SK-N-SH (cell line): ENCODE measurements around the gene ANGPTL4. TPM values are rescaled to one million over a fixed set of nuclear protein-coding genes. Genes with fewer than 3 reads are reported as not detected.
A peak's percentile ranks its signal among the peaks of the same experiment; 100 is the strongest.
"Not testable (repeated sequence)": the region's sequence is repeated elsewhere in the genome, so short reads cannot be mapped to it uniquely, and the experiment has no call there.

Source experiments
- CTCF ChIA-PET: fragments of 300-600, 350-600 bp; formaldehyde crosslinking; extraction: SDS; loops from one replicate; lab custom pipeline; 2021; lab: Yijun Ruan, JAX
- POLR2A ChIA-PET: fragments of 350-600 bp; sonication (Branson Sonifier 250); formaldehyde crosslinking; extraction: SDS; loops from one replicate; lab custom pipeline; 2020; ENCODE audit warnings: antibody characterized with exemption, inconsistent platforms; lab: Yijun Ruan, JAX
- DNase-seq: peaks from one replicate; pipeline ENCODE4 v3.0.0; 2012
- H2AFZ ChIP-seq: fragments of 200-600 bp; sonication (generic); 2 replicates; pipeline ENCODE4 v1.8.1; 2016; ENCODE audit warnings: antibody characterized with exemption, mild to moderate bottlenecking, low read depth
- H3F3A ChIP-seq: fragments of 200-600 bp; sonication (generic); replicated peaks from 2 replicates; pipeline ENCODE3; 2016; ENCODE audit warnings: antibody characterized with exemption, mild to moderate bottlenecking; ENCODE audit not compliant: insufficient read depth
- H3K27ac ChIP-seq, 2 experiments: fragments of 200-500 bp in 1 of 2; fragments of 200-600 bp in 1 of 2; sonication (Bioruptor generic) in 1 of 2; sonication (generic), shearing (Covaris generic) in 1 of 2; 2 replicates each; pipeline versions ENCODE4 v1.5.1 to v1.6.1; 2014 to 2016; ENCODE audit warnings: low read depth in 2 of 2, inconsistent platforms in 1 of 2, low read length in 1 of 2, mild to moderate bottlenecking in 1 of 2, mixed read lengths in 1 of 2
- H3K27me3 ChIP-seq: fragments of 200-600 bp; sonication (generic), shearing (Covaris generic); 2 replicates; pipeline ENCODE4 v1.6.1; 2016; ENCODE audit warnings: mixed run types; ENCODE audit not compliant: insufficient read depth
- H3K36me3 ChIP-seq, 2 experiments: fragments of 200-500 bp in 1 of 2; fragments of 200-600 bp in 1 of 2; sonication (Bioruptor generic) in 1 of 2; sonication (generic) in 1 of 2; replicated peaks in 1 of 2; 2 replicates each; pipeline versions ENCODE3 to v1.5.1; 2014 to 2016; ENCODE audit warnings: low read length in 1 of 2, mild to moderate bottlenecking in 1 of 2; ENCODE audit not compliant: insufficient read depth in 2 of 2, control insufficient read depth in 1 of 2
- H3K4me1 ChIP-seq, 2 experiments: fragments of 200-500 bp in 1 of 2; fragments of 200-600 bp in 1 of 2; sonication (Bioruptor generic) in 1 of 2; sonication (generic), shearing (Covaris generic) in 1 of 2; 2 replicates each; pipeline versions ENCODE4 v1.5.1 to v1.6.1; 2014 to 2016; ENCODE audit warnings: low read depth in 1 of 2, low read length in 1 of 2, mixed run types in 1 of 2; ENCODE audit not compliant: insufficient read depth in 2 of 2, control insufficient read depth in 1 of 2
- H3K4me2 ChIP-seq: fragments of 200-600 bp; sonication (generic), shearing (Covaris generic); 2 replicates; pipeline ENCODE4 v1.6.1; 2017; ENCODE audit warnings: mixed run types
- H3K4me3 ChIP-seq, 2 experiments: fragments of 200-500 bp in 1 of 2; fragments of 200-600 bp in 1 of 2; sonication (Bioruptor generic) in 1 of 2; sonication (generic), shearing (Covaris generic) in 1 of 2; 2 replicates each; pipeline versions ENCODE4 v1.5.1 to v1.8.1; 2014 to 2016; ENCODE audit warnings: low read depth in 2 of 2, inconsistent platforms in 1 of 2, low read length in 1 of 2, mild to moderate bottlenecking in 1 of 2, mixed read lengths in 1 of 2, moderate library complexity in 1 of 2
- H3K79me2 ChIP-seq: fragments of 200-600 bp; sonication (generic); 2 replicates; pipeline ENCODE4 v1.8.1; 2017; ENCODE audit warnings: mild to moderate bottlenecking; ENCODE audit not compliant: insufficient read depth
- H3K9ac ChIP-seq: fragments of 200-600 bp; sonication (generic); 2 replicates; pipeline ENCODE4 v1.6.1; 2017; ENCODE audit warnings: mixed run types
- H3K9me2 ChIP-seq: fragments of 200-600 bp; sonication (generic); 2 replicates; pipeline ENCODE4 v1.6.1; 2017; ENCODE audit warnings: mixed run types
- H3K9me3 ChIP-seq: fragments of 200-600 bp; sonication (generic); 2 replicates; pipeline ENCODE4 v1.6.1; 2017; ENCODE audit warnings: mixed run types, mild to moderate bottlenecking, moderate library complexity
- H4K20me1 ChIP-seq: fragments of 200-600 bp; sonication (generic); 2 replicates; pipeline ENCODE4 v1.6.1; 2017; ENCODE audit warnings: mild to moderate bottlenecking, mixed run types; ENCODE audit not compliant: insufficient read depth
- CHD2 ChIP-seq: fragments of 150-350 bp; IDR thresholded peaks from 2 replicates; pipeline ENCODE4 v1.6.1; 2018; ENCODE audit warnings: low read length; ENCODE audit not compliant: partially characterized antibody
- CTCF ChIP-seq: fragments of 200-600 bp; sonication (generic); IDR thresholded peaks from 2 replicates; pipeline ENCODE4 v1.6.1; 2017; ENCODE audit warnings: antibody characterized with exemption, mild to moderate bottlenecking, moderate library complexity
- EP300 ChIP-seq, 2 experiments: IDR thresholded peaks; 2 replicates each; pipeline versions ENCODE4 v1.4.0 to v1.6.1; 2012; ENCODE audit warnings: borderline replicate concordance in 1 of 2, low read depth in 1 of 2, low read length in 1 of 2
- JUND ChIP-seq: IDR thresholded peaks from 2 replicates; pipeline ENCODE4 v1.4.0; 2012
- MAX ChIP-seq: IDR thresholded peaks from 2 replicates; pipeline ENCODE4 v1.4.0; 2012; ENCODE audit warnings: low read depth
- POLR2AphosphoS5 ChIP-seq: IDR thresholded peaks from 2 replicates; pipeline ENCODE4 v1.6.1; 2012; ENCODE audit warnings: low read depth, low read length
- SIN3A ChIP-seq: IDR thresholded peaks from 2 replicates; pipeline ENCODE4 v1.6.1; 2012; ENCODE audit warnings: low read depth, mild to moderate bottlenecking, low read length, moderate library complexity, borderline replicate concordance
- USF2 ChIP-seq: fragments of 150-350 bp; IDR thresholded peaks from 2 replicates; pipeline ENCODE4 v1.6.1; 2017; ENCODE audit warnings: antibody characterized with exemption, low read length, low read depth, borderline replicate concordance
- WGBS: methylation state at CpG from one replicate; pipeline ENCODE4 v1.1.6; 2017; ENCODE audit warnings: low lambda C conversion rate; 5-methylcytosine and 5-hydroxymethylcytosine counted together
- polyA plus RNA-seq, 3 experiments: library from polyadenylated mRNA; depleted of rRNA; stranded (reverse); fragments of >200 nt; gene quantifications; 2 replicates each; pipeline ENCODE4 v1.2.3, GENCODE V29; 2012

ANGPTL4 gene, protein sequence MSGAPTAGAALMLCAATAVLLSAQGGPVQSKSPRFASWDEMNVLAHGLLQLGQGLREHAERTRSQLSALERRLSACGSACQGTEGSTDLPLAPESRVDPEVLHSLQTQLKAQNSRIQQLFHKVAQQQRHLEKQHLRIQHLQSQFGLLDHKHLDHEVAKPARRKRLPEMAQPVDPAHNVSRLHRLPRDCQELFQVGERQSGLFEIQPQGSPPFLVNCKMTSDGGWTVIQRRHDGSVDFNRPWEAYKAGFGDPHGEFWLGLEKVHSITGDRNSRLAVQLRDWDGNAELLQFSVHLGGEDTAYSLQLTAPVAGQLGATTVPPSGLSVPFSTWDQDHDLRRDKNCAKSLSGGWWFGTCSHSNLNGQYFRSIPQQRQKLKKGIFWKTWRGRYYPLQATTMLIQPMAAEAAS
- 62.5 and 71.2 TPM in 2 replicates for polyA plus RNA-seq (2012; rRNA removed)
- 25.9 and 37.6 TPM in 2 replicates for polyA plus RNA-seq (2012; cell fraction: cytosol; rRNA removed)
- 181 and 394 TPM in 2 replicates for polyA plus RNA-seq (2012; cell fraction: nucleus; rRNA removed)

- WGBS = 2% methylated on average over 41 of the region's 81 CpGs
- H2AFZ ChIP-seq = peak within 1 kb of the TSS; percentile 75; the same call in 1 of the 2 replicates
- peak; percentile 86 for DNase-seq
- POLR2A ChIA-PET = interaction anchor here (1.3 to 1.9 kb wide), 2 partner anchors 12 to 43 kb away, joined by 4 read pairs; partner anchors contain the start of genes NDUFA7 and RPS28
- H3F3A ChIP-seq = peaks cover 21% of the 10 kb centered on the region
- no peaks in the 10 kb centered on the region for H3K27me3 ChIP-seq
- H3K9me2 ChIP-seq = no peaks in the 10 kb centered on the region
- peak within 1 kb of the TSS; percentile 69 for H3K9ac ChIP-seq
- peaks cover 0 to 2% of the 10 kb centered on the region in 2 experiments for H3K36me3 ChIP-seq
- peak within 1 kb of the TSS; percentile 48 to 79; a peak in 3 of 4 replicates for H3K27ac ChIP-seq
- H3K4me2 ChIP-seq = peak within 1 kb of the TSS; percentile 97
- H3K4me3 ChIP-seq = peak within 1 kb of the TSS; percentile 53 to 84
- peak; percentile 59; the same call in 1 of the 2 replicates for TF ChIP-seq MAX
- TF ChIP-seq EP300 (IDR thresholded peaks at IDR 0.05; ENCODE audit: borderline replicate concordance in 1 of 2, low read depth in 1 of 2, low read length in 1 of 2) = no peak
- no peak for TF ChIP-seq JUND
- TF ChIP-seq CHD2 = peak; percentile 41
- peak; percentile 47 for TF ChIP-seq CTCF
- no peak for TF ChIP-seq USF2
- no peak for TF ChIP-seq SIN3A
- TF ChIP-seq POLR2AphosphoS5 = peak; percentile 96
- TF ChIP-seq, all 33 proteins: peak for 4
- H3K9me3 ChIP-seq = no peaks in the 10 kb centered on the region
- CTCF ChIA-PET = interaction anchor here (0.6 to 5.0 kb wide), 9 partner anchors 10 to 1737 kb away, joined by 3 to 51 read pairs (median 6); no protein-coding TSS in a partner anchor
- no peaks in the 10 kb centered on the region for H4K20me1 ChIP-seq
- peaks cover 30 to 39% of the 10 kb centered on the region in 2 experiments; a peak in 3 of 4 replicates for H3K4me1 ChIP-seq
- H3K79me2 ChIP-seq = peaks cover 9% of the 10 kb centered on the region; the same call in 1 of the 2 replicates
These were observed at the start of gene ANGPTL4 for GRCh38 chr19:8363803-8364771. ANGPTL4 (plus strand) TSS chr19:8364155; CDS start chr19:8364322, 167 bp downstream.

DNA sequence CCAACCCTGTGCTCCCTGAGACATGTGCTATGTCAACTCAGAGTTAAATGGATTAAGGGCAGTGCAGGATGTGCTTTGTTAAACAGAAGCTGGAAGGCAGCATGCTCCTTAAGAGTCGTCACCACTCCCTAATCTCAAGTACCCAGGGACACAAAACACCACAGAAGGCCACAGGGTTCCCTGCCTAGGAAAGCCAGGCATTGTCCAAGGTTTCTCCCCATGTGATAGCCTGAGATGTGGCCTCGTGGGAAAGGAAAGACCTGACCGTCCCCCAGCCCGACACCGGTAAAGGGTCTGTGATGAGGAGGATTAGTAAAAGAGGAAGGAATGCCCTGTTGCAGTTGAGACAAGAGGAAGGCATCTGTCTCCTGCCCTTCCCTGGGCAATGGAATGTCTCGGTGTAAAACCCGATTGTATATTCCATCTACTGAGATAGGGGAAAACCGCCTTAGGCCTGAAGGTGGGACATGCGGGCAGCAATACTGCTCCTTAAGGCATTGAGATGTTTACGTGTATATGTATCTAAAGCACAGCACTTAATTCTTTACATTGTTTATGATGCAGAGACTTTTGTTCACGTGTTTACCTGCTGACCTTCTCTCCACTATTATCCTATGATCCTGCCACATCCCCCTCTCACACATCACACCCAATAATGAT, 48.8 kb upstream of the ANGPTL4 start:
- DNase-seq, CTCF ChIA-PET, POLR2A ChIA-PET, H3F3A ChIP-seq, H3K4me3 ChIP-seq, H3K4me1 ChIP-seq, H3K9me3 ChIP-seq, H2AFZ ChIP-seq, H3K27ac ChIP-seq, H4K20me1 ChIP-seq, H3K4me2 ChIP-seq, H3K27me3 ChIP-seq, H3K9ac ChIP-seq, H3K9me2 ChIP-seq: not testable (repeated sequence)
- 95% methylated on average over 11 of the region's 11 CpGs for WGBS
- Histone ChIP-seq H3K79me2 (peaks cover 28% of the 10 kb centered on the region), H3K36me3 (peaks cover 8 to 15% of the 10 kb centered on the region in 2 experiments)
